NCI-H526 treated with DMSO at 0.1 percent for 48 hours (cell line): ENCODE results near the gene COQ2.
"Not testable (repeated sequence)": the region's sequence is repeated elsewhere in the genome, so short reads cannot be mapped to it uniquely, and the experiment has no call there.

Experiments used
- DNase-seq: peaks from one replicate; lab custom pipeline; 2025; lab: John Stamatoyannopoulos, UW

Gene COQ2

DNA sequence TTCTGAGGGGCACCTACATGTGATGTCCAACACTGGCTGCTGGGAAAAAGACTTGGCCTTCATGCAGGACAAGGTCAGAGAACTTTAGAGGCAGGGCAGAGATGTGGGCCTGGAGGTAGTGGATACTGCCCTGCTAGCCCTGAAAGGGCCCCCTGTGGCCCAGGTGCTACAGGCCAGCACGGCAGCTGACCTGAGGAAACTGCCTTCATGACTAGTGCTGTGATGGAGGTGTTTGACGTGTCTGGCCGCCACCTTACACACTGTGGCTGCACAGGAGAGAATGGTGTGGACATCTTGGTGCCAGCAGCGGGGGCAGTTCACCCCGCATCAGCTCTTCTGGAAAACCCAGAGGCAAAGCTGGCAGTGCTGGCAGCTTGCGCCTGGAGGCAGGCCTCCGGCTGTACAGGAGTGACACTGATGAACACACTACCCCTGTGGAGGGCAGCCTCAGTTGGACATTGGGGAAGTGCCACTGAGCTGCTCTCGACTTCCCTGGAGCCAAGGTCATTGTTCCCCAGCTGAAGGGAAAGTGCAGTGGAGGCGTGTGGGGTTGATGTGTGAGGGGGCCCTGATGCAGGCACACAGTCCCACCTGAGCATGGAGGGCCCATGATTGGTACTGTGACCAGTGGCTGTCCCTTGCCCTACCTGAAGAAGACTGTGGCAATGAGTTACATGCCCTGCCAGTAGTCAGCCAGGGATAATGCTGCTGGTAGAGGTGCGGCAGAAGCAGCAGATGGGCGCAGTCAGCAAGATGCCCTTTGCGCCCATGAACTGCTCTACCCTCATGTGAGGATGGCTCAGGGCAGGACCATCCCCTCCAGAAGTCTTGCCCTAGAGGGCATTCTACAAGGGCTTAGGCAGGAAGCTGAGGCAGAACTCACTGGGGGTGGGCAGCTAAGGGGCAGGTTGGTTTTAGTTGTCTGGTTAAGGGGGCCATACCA, 36.9 kb downstream of the COQ2 start:
- DNase-seq: no peak

DNA sequence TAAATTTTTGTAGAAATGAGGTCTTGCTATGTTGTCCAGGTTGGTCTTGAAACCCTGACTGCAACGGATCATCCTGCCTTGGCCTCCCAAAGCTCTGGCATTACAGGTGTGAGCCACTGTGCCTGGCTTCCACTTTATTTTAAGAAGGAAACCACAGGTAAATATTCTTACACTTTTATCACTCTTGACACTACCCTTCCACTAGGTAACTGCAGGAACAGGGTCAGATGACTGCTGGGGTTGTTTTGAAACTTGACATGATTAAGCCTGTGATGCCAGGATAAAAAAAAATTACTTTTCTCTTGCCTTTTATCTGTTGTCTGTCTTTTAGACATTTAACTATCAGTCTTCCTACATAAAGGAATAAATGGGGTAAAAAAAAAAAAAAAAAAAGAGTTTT, 43.5 kb downstream of the COQ2 start:
- no peak for DNase-seq

DNA sequence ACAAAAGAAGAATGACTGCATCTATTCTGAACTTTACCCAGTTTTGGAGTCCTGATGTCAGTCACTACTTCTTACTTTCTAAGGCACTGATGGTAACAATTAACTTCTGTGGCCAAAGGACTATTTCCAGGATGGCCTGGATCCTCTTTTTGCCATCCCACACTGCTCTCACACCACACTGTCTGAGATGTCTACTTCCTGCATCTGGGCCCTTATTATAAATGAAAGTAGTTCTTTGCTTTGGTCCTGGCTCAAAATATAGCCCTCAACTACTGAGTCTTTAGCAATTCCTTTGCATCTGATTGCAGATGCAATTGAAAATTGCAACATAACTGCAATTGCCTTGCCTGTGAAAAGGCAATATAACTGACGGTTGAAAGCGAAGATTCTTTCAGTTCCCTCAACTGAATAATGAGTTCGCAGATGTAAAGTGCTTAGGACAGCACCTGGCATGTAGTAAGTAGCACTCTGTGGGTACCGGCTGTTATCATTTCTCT, 44.2 kb downstream of the COQ2 start:
- no peak for DNase-seq

DNA sequence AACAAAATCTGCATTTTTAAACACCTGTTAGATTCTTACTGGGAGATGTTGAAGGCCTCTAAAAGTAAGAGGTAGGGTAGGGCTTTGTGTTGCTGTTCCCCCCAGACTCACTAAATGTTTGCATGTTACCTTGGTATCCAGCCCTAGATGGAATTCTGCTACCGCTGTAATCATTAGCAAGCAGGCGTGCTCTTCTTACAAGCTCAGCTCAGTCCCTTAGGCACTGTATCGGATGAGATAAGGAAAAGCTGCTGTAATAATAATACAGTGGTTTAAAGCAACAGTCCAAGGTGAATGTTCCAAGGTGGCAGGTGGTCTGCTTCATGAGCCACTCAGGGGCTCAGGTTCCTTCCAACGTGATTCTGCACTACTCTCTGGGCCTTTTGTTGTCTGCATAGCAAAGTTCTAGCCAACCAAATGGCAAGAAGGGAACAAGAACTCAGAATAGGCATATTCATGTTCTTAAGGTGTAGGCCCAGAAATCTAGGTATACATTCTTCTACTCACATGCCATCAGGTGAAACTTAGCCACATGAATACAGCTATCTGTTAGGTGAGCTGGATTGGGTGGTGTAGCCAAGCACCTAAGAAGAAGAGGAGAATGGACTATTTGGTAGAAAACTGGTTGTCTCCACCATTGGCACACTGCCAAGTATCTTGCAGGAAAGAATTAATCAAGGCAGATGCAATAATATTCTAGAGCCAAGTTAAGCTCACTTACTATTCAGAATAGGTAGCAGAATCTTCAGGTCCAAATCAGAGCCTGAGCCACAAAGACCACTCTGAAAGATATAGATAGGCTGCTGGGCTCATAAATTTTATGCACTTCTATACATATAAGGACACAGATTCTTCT, 46.0 kb downstream of the COQ2 start:
- DNase-seq: no peak

DNA sequence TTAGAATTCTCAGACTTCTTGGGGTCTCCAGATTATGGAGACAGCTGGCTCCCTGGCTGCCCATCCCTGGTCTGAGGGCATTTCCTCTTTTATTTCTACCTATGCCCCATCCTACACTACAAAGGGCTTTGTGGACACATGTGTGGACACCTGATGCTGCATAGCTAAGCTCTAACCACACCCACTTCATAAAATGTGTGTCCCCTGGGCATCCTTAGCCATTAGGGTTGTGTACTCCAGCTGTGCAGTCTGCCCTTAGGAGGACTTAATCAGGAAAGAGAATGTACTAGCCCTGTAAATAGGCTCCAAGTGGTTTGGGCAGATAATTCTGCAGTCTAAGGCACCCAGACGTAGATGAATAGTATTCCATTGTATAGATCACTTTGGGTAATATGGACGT, 47.0 kb downstream of the COQ2 start:
- DNase-seq: no peak

DNA sequence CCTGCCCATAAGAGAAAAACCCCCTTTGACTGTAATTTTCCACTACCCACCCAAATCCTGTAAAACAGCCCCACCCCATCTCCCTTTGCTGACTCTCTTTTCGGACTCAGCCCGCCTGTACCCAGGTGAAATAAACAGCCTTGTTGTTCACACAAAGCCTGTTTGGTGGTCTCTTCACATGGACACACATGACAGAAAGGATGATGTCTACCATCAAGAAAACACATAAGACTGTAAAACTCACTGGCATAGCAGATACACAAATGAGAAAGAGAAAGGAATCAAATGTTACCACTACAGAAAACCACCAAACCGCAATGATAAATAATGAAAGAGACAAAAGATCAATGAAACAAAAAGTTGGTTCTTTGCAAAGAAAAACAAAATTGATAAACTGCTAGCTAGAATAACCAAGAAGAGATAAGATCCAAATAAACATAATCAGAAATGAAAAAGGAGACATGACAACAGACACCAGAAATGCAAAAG, 48.9 kb downstream of the COQ2 start:
- not testable (repeated sequence) for DNase-seq

DNA sequence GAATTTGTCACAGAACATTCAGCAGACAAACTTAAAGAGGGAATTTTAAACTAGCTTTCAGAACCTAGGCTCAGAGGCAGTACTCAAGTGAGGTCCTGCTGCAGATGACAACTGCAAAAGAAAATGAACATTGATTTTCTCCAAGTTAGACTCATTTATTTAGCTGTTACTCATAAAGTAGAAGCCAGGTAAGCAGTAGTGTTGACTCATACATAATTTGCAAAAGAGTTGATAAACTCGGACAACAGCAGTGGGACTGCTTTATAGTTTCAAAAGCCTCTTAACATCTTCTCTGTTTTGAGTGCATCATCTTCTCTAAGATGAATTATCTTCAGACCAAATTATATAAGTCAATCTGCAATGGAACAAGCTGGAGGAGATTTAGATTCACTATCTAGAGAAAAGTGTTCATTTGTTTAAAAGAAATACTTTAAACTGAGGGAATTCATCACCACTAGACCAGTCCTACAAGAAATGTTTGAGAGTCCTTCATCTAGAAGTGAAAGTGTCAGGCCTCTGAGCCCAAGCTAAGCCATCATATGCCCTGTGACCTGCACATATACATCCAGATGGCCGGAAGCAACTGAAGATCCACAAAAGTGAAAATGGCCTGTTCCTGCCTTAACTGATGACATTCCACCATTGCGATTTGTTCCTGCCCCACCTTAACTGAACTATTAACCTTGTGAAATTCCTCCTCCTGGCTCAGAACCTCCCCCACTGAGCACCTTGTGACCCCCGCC, 49.5 kb downstream of the COQ2 start:
- DNase-seq: no peak

DNA sequence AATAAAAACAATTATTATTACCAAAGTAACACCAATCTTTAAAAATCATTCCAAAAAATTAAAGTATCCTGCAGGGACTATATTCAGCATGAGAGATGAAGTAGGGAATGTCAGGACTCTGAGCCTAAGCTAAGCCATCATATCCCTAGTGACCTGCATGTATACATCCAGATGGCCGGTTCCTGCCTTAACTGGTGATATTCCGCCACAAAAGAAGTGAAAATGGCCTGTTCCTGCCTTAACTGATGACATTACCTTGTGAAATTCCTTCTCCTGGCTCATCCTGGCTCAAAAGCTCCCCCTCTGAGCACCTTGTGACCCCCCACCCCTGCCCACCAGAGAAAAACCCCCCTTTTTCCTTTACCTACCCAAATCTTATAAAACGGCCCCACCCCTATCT, 50.2 kb downstream of the COQ2 start:
- DNase-seq: not testable (repeated sequence)

DNA sequence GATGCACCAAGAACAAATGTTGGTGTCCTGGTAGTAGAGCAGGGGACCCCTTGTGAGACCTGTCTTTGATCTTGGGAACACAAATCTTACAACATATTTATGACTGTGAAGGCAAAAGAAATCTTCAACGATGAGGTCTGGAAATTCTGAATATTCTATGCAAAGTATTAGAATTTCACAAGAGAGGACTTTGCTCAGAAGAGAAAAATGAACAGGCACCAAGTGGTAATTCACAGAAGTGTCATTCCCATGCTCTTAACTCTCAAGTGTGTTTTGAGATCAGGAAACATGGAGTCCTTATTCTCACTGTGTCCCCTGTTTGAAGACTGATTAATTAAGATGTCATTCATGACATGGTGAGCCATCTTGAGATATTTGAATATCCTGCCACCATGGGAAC, 52.5 kb downstream of the COQ2 start:
- DNase-seq: no peak

DNA sequence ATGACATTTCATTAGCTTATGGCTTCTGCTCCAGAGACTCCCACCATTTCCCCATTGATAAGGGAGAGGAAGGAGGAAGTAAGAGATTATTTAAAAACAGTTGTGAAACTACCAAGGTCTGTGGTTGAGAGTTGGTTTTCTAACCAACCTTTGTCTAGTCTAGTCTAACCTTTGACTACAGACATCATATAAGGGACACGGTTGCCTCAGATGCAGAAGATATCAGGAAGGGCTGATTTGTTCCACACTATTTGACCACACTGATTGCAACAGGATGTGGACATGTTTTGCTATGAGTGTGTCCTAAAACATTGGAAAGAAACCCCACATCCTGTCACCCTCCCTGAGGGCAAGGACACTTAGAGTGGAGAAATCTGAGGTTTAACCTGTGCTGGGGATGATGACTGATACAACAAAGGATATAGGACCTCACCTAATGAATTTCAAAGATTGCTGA, 53.0 kb downstream of the COQ2 start:
- no peak for DNase-seq

DNA sequence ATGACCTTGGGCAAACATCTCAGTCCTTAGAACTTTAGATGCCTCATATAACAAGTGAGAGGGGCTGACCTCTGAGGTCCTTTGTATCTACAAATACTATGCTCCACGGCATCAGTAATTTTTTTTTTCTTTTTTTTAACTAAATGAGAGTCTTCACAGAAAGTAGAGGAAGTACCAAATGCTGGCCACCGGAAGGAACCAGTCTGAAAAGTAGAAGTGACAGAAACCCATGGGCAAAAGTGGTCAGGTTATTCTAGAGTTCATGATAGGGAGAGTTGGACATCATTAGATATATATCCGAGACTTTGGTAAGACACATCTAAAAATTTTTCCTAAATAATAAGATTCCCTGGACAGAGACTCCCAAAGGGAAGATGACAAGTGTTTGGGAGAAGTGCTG, 53.7 kb downstream of the COQ2 start:
- DNase-seq: no peak

DNA sequence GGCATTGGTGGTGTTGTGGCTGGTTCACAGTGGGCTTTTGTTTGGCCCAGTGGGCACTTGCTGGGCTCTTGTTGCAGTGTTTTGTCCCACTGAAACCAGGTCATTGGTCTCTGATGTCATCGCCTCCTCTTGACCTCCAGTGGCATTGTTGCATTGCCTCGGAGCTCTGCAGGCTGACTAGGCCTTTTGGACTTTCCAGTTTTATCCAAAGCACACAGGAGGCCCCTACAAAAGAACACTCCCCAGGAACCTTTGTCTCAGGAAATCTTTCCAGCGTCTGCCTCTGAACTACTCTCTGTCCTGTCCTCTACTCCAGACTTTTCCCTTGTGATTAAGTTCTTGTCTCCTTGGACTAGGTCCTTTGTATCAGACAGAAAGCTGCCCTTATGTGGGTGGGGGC, 54.8 kb downstream of the COQ2 start:
- DNase-seq: no peak

DNA sequence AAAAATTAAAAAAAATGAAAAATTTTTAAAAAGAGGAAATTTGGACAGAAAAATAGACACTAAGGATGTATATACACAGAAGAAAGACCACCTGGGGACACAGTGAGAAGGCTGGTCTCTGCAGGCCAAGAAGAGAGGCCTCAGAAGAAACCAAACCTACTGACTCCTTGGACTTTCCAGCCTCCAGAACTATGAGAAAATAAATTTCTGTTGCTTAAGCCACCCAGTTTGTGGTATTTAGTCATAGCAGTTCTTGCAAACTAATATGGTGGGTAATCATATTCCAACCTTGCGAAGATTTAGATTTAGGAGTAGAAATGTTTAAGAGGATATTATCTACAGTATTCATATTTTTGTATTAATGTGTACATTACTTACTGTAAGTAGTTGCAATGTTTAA, 56.4 kb downstream of the COQ2 start:
- DNase-seq: no peak

DNA sequence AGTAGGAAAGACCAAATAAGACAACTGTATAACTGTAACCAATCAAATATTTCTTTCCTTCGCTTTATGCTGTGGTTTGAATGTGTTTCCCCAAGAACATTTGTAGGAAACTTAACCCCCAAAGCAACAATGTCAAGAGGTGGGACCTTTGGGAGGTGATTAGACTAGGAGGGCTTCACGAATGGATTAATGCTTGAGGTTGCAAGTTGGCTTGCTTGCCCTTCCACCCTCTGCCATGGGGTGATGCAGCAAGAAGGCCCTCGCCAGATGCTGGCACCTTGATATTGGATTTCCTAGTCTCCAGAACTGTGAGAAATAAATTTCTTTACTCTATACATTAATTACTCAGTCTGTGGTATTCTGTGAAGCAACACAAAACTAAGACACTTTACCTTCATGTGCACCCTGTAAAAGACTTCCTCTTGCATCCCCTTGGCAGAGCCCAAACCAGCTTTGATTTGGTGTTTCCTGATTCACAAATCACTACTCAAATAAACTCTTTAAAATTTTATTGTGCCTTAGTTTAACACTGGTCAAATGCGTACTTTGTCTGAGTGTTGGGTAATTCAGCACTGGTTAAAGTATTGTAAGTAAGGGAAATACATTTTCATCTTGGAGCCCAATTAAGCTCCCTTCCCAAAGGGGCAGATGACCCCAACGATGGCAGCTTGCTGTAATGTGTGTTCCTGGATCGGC, 59.9 kb downstream of the COQ2 start:
- no peak for DNase-seq

DNA sequence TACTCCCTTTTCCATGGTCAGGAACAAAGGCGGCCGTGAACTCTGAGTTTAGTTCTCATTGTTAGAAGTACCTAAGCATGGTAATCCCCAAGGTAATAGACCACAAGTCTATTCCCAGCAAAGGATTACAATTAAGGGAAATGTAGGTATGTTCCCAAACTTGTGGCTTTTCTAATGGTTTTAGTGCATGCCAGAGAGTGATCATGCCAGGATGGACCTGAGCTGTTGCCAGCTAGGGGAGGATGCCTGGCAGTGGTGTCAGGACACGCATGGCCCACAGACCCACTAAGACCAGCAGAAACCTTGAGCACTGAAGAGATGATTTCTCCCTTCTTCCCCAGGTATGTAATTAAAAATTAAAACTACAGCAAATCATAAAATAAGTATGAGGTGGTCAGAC, 60.8 kb downstream of the COQ2 start:
- no peak for DNase-seq

DNA sequence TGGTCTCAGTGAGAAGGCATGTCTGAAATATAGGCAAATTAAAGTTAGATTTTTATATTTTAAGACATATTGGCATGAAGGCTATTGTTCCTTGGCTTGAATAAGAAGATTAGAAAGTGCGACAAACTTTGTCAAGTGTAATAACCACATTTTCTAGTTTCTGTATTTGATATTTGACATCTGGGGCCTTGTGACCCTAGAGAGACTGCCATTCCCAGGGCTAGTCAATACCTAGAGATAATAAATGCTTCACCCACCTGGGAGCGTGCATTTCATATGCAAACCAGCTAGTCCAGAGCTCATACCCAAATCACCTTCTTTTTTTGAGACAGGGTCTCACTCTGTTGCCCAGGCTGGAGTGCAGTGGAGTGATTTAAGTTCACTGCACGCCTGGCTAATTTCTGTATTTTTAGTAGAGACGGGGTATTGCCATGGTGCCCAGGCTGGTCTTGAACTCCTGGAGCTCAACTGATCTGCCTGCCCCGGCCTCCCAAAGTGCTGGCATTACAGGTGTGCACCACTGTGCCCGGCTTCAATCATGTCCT, 62.6 kb downstream of the COQ2 start:
- no peak for DNase-seq

DNA sequence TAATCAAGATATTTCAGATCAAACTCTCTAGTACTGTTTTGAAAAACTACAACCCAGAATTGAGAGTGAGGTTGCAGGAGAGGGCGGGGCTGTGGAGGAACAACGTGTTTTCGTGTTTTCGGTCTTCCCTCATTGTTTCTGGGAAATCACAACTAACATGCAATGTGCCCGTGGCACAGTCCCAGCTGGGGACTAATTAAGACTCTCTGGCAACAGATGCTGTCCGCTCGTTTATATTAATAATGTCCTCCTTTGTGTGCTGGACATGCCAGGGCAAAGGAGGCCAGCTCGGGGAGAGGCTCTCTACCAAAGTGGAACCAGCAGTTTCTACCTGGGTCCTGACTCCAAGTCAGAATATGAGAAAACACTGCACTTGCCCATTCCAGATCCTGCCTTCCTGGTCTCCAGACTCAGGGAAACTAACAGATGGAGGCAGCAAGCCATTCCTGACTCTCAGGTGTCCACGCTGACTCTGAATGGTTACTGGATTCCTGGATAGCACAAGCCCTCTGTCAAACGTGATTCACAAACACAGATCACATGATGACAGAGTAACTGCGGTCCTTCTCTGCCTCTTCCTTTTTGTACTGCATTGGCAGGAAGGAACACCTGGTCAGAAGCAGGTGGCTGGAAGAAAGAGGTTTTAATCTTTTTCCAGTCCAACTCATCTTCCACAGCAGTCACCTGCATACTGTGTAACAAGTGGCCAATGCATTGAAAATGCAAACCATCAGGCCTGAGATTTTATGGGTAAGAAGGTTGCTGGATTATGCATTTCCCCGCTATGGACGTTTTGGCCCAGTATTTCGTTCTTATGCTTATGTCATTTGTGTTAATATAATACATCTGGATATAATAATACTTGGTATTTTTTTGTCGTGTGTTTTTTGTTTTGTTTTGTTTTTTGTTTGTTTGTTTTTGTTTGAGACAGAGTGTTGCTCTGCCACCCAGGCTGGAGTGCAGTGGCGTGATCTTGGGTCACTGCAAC, 65.0 kb downstream of the COQ2 start:
- DNase-seq: no peak

DNA sequence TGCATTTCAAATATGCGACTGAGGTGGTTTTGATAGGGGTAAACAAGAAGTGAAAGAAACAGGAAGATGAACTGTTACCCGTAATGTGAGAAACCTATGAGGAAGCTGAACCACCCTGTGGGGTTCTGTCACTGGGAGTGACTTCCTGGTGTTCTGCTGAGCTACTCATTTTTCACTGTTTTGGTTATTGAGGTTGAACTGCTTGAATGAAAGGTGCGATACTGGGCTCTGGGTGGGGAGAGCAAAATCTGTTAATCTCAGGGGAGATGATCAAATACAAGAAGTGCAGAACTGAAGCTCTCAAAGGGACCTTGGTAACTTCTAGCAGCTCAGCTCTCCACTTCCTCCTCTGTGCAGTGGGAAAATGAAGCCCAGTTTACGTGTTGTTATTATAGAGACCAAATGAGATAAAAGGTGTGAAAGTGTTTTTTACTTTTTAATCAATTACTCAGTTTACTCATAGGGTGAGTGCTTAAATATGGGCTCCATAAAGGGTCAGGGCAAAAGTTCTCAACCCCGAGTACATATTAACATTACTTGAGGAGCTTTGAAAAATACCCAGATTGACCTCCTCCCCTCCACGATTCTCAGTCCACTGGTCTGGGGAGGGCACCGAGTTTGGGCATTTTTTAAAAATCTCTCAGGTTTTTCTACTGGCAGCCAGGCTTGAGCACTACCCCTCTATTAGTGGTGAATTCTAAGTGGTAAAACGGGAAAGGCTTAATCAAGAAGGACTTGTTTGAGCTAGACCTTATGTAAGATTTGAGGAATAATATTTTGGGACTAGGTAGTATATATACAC, 66.7 kb downstream of the COQ2 start:
- no peak for DNase-seq
